Astrocyte (in vitro differentiated cells and primary cell): ENCODE measurements around the gene ENTPD5. TPM values are rescaled to one million over a fixed set of nuclear protein-coding genes. Genes with fewer than 3 reads are reported as not detected.

Source experiments
- DNase-seq: peaks from one replicate; pipeline ENCODE4 v3.0.0-alpha.2; 2010; ENCODE audit warnings: low read depth
- FAIRE-seq: peaks from 2 replicates; lab custom pipeline; 2011; peaks lifted over from hg19 to GRCh38; lab: Jason Lieb, UNC
- H2AFZ ChIP-seq: 2 replicates; pipeline ENCODE4 v1.6.0; 2012; ENCODE audit warnings: low read depth, low read length, inconsistent platforms
- H3K27ac ChIP-seq: 2 replicates; pipeline ENCODE4 v1.5.1; 2011; ENCODE audit warnings: low read depth, low read length, inconsistent platforms
- H3K27me3 ChIP-seq: 2 replicates; pipeline ENCODE4 v1.6.0; 2011; ENCODE audit warnings: low read length, inconsistent platforms; ENCODE audit not compliant: insufficient read depth
- H3K36me3 ChIP-seq: 2 replicates; pipeline ENCODE4 v1.5.1; 2011; ENCODE audit warnings: low read length, inconsistent platforms; ENCODE audit not compliant: insufficient read depth
- H3K4me1 ChIP-seq: 2 replicates; pipeline ENCODE4 v1.5.1; 2011; ENCODE audit warnings: low read length, inconsistent platforms; ENCODE audit not compliant: insufficient read depth
- H3K4me2 ChIP-seq: 2 replicates; pipeline ENCODE4 v1.6.0; 2012; ENCODE audit warnings: low read length, inconsistent platforms
- H3K4me3 ChIP-seq: 2 replicates; pipeline ENCODE4 v1.5.1; 2011; ENCODE audit warnings: low read depth, mild to moderate bottlenecking, low read length, inconsistent platforms; ENCODE audit not compliant: insufficient read depth
- H3K79me2 ChIP-seq: 2 replicates; pipeline ENCODE4 v1.6.0; 2012; ENCODE audit warnings: mild to moderate bottlenecking, low read length, inconsistent platforms; ENCODE audit not compliant: insufficient read depth
- H3K9ac ChIP-seq: 2 replicates; pipeline ENCODE4 v1.6.0; 2012; ENCODE audit warnings: mild to moderate bottlenecking, low read length, inconsistent platforms
- H3K9me3 ChIP-seq: 2 replicates; pipeline ENCODE4 v1.5.1; 2012; ENCODE audit warnings: low read depth, mild to moderate bottlenecking, low read length, inconsistent platforms; ENCODE audit not compliant: insufficient read depth
- H4K20me1 ChIP-seq: 2 replicates; pipeline ENCODE4 v1.6.0; 2012; ENCODE audit warnings: low read length, inconsistent platforms; ENCODE audit not compliant: insufficient read depth
- H3K27ac Mint-ChIP-seq: one replicate; pipeline ENCODE4 v1.8.0; 2021; ENCODE audit warnings: mild to moderate bottlenecking, mixed read lengths; ENCODE audit not compliant: unreplicated experiment
- H3K27me3 Mint-ChIP-seq: one replicate; pipeline ENCODE4 v1.8.0; 2021; ENCODE audit warnings: low read depth, mixed read lengths; ENCODE audit not compliant: unreplicated experiment
- H3K36me3 Mint-ChIP-seq: one replicate; pipeline ENCODE4 v1.8.0; 2021; ENCODE audit warnings: low read depth, mixed read lengths; ENCODE audit not compliant: unreplicated experiment
- H3K4me1 Mint-ChIP-seq: one replicate; pipeline ENCODE4 v1.8.0; 2021; ENCODE audit warnings: low read depth, mixed read lengths; ENCODE audit not compliant: unreplicated experiment
- H3K4me3 Mint-ChIP-seq: one replicate; pipeline ENCODE4 v1.8.0; 2021; ENCODE audit warnings: mild to moderate bottlenecking, moderate library complexity, mixed read lengths; ENCODE audit not compliant: unreplicated experiment
- H3K9me3 Mint-ChIP-seq: one replicate; pipeline ENCODE4 v1.8.0; 2021; ENCODE audit warnings: mild to moderate bottlenecking, mixed read lengths; ENCODE audit not compliant: unreplicated experiment
- CTCF ChIP-seq: IDR thresholded peaks from 2 replicates; pipeline ENCODE4 v1.5.1; 2011; ENCODE audit warnings: low read depth, mild to moderate bottlenecking, inconsistent platforms, low read length, moderate library complexity; ENCODE audit not compliant: insufficient read depth
- EZH2 ChIP-seq: IDR thresholded peaks from 2 replicates; pipeline ENCODE4 v1.6.1; 2012; ENCODE audit warnings: mild to moderate bottlenecking, low read length, inconsistent platforms; ENCODE audit not compliant: insufficient read depth
- total RNA-seq: library from RNA; stranded (reverse); gene quantifications from 2 replicates; pipeline ENCODE4 v1.2.1, GENCODE V29; 2021

The ENTPD5 gene
- total RNA-seq, 1 donor from 2014 or later, result 9.5 TPM

- Mint-ChIP-seq H3K36me3 (peaks cover 8% of the 10 kb centered on the region), H3K27me3 (no peaks in the 10 kb centered on the region), H3K9me3 (no peaks in the 10 kb centered on the region), H3K27ac (no peak overlapping the region), H3K4me3 (no peak overlapping the region), H3K4me1 (no peaks in the 10 kb centered on the region)
- Histone ChIP-seq H2AFZ (no peak overlapping the region), H3K9ac (no peak overlapping the region), H4K20me1 (no peaks in the 10 kb centered on the region), H3K4me2 (no peak overlapping the region), H3K79me2 (no peaks in the 10 kb centered on the region), H3K4me1 (no peaks in the 10 kb centered on the region), H3K4me3 (no peak overlapping the region), H3K27ac (no peak overlapping the region), H3K27me3 (no peaks in the 10 kb centered on the region), H3K36me3 (no peaks in the 10 kb centered on the region), H3K9me3 (no peaks in the 10 kb centered on the region)
- TF ChIP-seq CTCF (no peak), EZH2 (no peak)
- FAIRE-seq, result no peak
- DNase-seq, result no peak
Measured at GRCh38 chr14:74034572-74034971, 15.5 kb upstream of the ENTPD5 start.

GRCh38 chr14:74029136-74029535 lies 10.0 kb upstream of the ENTPD5 start:
- H3K27me3 ChIP-seq, result no peaks in the 10 kb centered on the region
- Mint-ChIP-seq H3K36me3 (peaks cover 8% of the 10 kb centered on the region), H3K27ac (no peak overlapping the region), H3K9me3 (no peaks in the 10 kb centered on the region), H3K4me3 (no peak overlapping the region), H3K27me3 (no peaks in the 10 kb centered on the region), H3K4me1 (no peaks in the 10 kb centered on the region)
- H2AFZ ChIP-seq, result no peak overlapping the region
- DNase-seq, result no peak
- no peak overlapping the region for H3K4me2 ChIP-seq
- H3K4me1 ChIP-seq, result no peaks in the 10 kb centered on the region
- no peaks in the 10 kb centered on the region for H3K9me3 ChIP-seq
- no peaks in the 10 kb centered on the region for H4K20me1 ChIP-seq
- no peak for TF ChIP-seq EZH2
- TF ChIP-seq CTCF, result no peak
- no peak overlapping the region for H3K27ac ChIP-seq
- H3K36me3 ChIP-seq, result no peaks in the 10 kb centered on the region
- FAIRE-seq, result no peak
- H3K79me2 ChIP-seq, result no peaks in the 10 kb centered on the region
- no peak overlapping the region for H3K9ac ChIP-seq
- H3K4me3 ChIP-seq, result no peak overlapping the region

- FAIRE-seq (no peak), DNase-seq (no peak)
- H3K4me1 Mint-ChIP-seq, result no peaks in the 10 kb centered on the region
- Histone ChIP-seq H3K79me2 (peaks cover 8% of the 10 kb centered on the region), H3K9me3 (no peaks in the 10 kb centered on the region), H4K20me1 (no peaks in the 10 kb centered on the region), H3K27me3 (no peaks in the 10 kb centered on the region), H2AFZ (no peak overlapping the region), H3K4me3 (no peak overlapping the region), H3K27ac (no peak overlapping the region), H3K4me2 (no peak overlapping the region), H3K4me1 (peaks cover 8% of the 10 kb centered on the region), H3K36me3 (no peaks in the 10 kb centered on the region), H3K9ac (no peak overlapping the region)
- no peaks in the 10 kb centered on the region for H3K27me3 Mint-ChIP-seq
- no peaks in the 10 kb centered on the region for H3K36me3 Mint-ChIP-seq
- no peaks in the 10 kb centered on the region for H3K9me3 Mint-ChIP-seq
- TF ChIP-seq CTCF, result no peak
- TF ChIP-seq EZH2, result no peak
- H3K4me3 Mint-ChIP-seq, result no peak overlapping the region
- no peak overlapping the region for H3K27ac Mint-ChIP-seq
Measured at GRCh38 chr14:74022346-74022745, 3.3 kb upstream of the ENTPD5 start.
